LNCAP (cell line): ENCODE data around the gene FOXP4.

Experiments used
- TF ChIP-seq, protein P1 (sequence below): fragments of 450-650 bp; IDR thresholded peaks from 2 replicates; pipeline ENCODE4 v1.5.1; 2017; ENCODE audit warnings: mild to moderate bottlenecking

FOXP4 gene

GRCh38 chr6:41642960-41643898 lies 97.0 kb downstream of the FOXP4 start:
- TF ChIP-seq, protein P1, sequence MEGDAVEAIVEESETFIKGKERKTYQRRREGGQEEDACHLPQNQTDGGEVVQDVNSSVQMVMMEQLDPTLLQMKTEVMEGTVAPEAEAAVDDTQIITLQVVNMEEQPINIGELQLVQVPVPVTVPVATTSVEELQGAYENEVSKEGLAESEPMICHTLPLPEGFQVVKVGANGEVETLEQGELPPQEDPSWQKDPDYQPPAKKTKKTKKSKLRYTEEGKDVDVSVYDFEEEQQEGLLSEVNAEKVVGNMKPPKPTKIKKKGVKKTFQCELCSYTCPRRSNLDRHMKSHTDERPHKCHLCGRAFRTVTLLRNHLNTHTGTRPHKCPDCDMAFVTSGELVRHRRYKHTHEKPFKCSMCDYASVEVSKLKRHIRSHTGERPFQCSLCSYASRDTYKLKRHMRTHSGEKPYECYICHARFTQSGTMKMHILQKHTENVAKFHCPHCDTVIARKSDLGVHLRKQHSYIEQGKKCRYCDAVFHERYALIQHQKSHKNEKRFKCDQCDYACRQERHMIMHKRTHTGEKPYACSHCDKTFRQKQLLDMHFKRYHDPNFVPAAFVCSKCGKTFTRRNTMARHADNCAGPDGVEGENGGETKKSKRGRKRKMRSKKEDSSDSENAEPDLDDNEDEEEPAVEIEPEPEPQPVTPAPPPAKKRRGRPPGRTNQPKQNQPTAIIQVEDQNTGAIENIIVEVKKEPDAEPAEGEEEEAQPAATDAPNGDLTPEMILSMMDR = no peak

DNA sequence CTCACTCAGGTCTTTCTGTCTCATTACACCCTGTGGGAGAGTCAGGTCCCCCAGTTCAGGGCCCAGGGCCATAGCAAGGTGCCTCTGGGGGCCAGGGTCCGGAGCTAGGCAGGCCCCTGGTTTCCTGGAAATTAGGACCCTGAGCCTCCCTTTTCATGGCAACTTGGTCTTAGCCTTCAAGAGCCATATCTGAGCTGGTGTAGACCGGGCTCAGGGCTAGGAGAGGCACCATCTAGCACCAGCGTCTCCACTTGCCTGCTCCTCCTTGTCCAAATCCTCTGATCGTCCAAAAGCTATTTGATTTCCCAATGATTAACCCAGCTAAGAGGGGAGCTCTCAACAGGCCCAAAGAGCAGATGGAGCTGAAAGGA lies 97.7 kb downstream of the FOXP4 start:
- TF ChIP-seq, protein P1 = no peak

GRCh38 chr6:41644297-41644879 lies 98.2 kb downstream of the FOXP4 start:
- TF ChIP-seq, protein P1 = no peak

DNA sequence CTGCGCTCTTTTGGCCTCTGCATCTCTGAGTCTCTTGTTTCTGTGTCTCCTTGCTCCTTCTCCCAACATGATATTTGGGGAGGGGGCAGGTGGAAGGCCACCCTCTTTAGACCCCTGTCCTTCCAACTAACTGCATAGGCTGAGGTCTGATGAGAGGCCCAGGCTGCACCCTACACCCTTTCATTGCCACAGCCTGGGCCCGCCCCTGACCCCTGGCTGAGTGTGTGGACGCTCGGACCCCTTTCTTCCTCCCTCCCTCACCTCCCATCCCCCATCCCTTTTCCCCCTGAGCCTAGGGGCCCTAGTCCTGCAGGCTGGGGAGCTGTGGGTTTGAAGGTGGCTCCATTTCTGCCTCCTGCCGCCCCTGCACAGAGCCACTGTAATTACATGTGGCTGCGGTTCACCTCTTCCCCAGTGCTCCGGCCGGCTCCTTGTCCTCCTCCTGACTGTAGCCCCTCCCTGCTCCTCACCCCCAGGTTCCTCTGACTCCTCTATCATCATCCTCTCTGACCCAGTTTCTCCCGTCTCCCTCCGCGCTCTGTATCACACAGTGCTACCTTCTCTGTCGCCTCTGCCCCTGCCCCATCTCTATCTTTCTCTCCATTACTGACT lies 98.9 kb downstream of the FOXP4 start:
- TF ChIP-seq, protein P1 = no peak

- TF ChIP-seq, protein P1 = no peak
These were observed 100.0 kb downstream of the FOXP4 start for GRCh38 chr6:41646026-41646795.

DNA sequence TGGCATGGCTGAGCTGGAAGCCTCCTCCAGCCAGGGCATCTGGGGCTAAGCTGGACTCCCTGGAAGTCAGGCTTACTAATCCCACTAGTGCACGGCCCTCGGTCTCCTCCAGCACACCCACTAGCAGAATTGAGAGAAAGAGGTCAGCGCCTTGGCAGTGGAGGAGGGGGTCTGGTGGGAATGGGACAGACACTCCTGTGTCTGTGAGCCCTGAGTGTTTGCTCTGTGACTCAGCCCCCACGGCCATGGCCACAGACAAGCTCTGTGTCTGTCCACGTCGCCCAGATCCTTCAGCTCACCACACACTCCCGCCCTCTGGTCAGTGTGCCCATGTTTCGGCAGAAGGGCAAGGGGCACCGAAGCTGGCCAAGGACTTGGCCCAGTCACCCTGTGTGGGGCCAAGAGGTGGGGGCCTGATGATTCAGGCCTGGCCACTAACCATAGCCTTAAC lies 100.9 kb downstream of the FOXP4 start:
- TF ChIP-seq, protein P1 = no peak

GRCh38 chr6:41648070-41648585 lies 101.9 kb downstream of the FOXP4 start:
- TF ChIP-seq, protein P1 = no peak
